ENCODE results near the gene ELMOD1.

GRCh38 chr11:107598225-107599139, 7.5 kb downstream of the ELMOD1 start:
- TF ChIP-seq CTCF (IDR thresholded peaks at IDR 0.05) (no peak), POLR2A (IDR thresholded peaks at IDR 0.05) (no peak)
